ENCODE measurements around the gene CLSTN1.
"Not testable (repeated sequence)": the region's sequence is repeated elsewhere in the genome, so short reads cannot be mapped to it uniquely, and the experiment has no call there.

The CLSTN1 gene

DNA sequence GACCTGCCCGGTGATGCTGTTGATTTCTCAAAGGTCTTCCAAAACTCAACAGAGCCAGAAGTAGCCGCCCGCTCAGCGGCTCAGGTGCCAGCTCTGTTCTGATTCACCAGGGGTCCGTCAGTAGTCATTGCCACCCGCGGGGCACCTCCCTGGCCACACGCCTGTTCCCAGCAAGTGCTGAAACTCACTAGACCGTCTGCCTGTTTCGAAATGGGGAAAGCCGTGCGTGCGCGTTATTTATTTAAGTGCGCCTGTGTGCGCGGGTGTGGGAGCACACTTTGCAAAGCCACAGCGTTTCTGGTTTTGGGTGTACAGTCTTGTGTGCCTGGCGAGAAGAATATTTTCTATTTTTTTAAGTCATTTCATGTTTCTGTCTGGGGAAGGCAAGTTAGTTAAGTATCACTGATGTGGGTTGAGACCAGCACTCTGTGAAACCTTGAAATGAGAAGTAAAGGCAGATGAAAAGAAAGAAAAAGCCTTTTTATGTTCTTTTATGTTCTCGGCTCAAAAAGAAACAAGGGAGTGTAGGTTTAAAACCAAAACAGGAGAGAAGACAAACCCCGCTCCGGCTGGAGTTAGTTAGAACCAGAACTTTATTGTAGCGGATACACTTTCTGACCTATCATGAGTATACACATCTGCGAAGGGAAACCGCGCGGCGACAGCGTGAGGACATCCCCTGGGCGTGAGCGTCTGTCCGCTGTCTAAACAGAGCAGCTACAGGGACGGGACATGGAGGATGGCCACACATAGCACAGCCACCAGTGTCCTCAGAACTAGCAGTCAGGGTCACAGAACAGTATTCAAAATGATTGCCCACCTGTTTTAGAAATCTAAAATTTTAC, 95.1 kb downstream of the CLSTN1 start:
- DNase-seq, result no peak

- no peak for DNase-seq
Measured at GRCh38 chr1:9726905-9727595, 96.7 kb downstream of the CLSTN1 start.

DNA sequence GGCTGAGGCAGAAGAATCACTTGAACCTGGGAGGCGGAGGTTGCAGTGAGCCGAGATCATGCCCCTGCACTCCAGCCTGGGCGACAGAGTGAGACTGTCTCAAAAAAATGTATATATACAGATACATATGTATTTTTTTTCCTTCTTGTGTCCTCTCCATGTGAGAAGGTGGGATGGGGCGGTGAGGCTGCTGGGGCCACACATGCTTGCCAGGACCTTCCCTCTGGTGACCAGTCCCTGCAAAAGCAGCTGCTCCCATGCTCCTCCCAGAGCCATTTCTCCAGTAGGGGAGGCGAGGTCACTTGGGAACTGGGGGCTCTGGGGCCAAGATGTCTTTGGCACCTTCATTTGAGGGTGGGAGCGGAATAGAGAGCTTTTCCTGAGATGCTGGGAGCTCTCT, 97.4 kb downstream of the CLSTN1 start:
- no peak for DNase-seq

- DNase-seq, result peak; percentile 52 to 63
Measured at GRCh38 chr1:9724706-9725476, 98.9 kb downstream of the CLSTN1 start.

GRCh38 chr1:9723926-9724325, 99.8 kb downstream of the CLSTN1 start:
- DNase-seq, result no peak

GRCh38 chr1:9723068-9723805, 100.5 kb downstream of the CLSTN1 start:
- DNase-seq, result no peak

- DNase-seq, result no peak
Measured at GRCh38 chr1:9722378-9722749, 101.4 kb downstream of the CLSTN1 start.

- DNase-seq, result peak; percentile 3 to 7
Measured at GRCh38 chr1:9721606-9722377, 102.0 kb downstream of the CLSTN1 start.

- DNase-seq, result no peak
Measured at GRCh38 chr1:9720785-9721605, 102.8 kb downstream of the CLSTN1 start.

- DNase-seq, result no peak
Measured at GRCh38 chr1:9719978-9720722, 103.6 kb downstream of the CLSTN1 start.

DNA sequence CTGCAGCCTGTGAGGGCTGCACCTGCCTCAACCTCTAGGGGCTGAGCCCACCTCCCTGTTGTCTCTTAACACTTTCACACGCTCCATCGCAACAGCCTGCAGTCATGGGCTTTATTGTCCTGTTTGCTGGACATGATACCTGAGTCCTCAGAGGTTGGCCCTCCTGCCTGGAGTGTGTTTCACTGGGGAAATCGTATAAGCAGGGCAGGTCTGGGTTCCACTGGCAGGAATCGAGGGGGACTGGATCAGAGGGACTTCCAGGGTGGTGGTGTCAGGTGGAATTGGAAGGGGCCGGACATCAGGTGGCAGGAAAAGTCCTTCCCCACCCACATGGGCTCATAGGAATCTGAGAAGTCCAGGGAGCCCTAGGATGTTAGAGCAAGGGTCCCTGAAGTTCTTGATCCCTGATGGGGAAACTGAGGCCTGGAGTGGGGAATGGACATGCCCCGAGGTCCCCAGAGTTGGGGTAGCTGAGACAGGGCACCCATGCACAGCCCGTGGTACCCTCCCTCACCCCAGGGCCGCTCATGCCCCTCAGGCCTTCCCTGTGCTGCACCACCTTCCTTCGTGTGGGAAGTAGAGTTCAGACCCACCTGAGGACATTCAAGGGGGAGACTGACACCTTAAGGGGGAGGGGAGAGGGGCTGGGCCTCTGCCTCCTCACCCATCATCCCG, 105.6 kb downstream of the CLSTN1 start:
- DNase-seq, result no peak

- peak; percentile 79 to 82 for DNase-seq
Measured at GRCh38 chr1:9717193-9718005, 106.4 kb downstream of the CLSTN1 start.

DNA sequence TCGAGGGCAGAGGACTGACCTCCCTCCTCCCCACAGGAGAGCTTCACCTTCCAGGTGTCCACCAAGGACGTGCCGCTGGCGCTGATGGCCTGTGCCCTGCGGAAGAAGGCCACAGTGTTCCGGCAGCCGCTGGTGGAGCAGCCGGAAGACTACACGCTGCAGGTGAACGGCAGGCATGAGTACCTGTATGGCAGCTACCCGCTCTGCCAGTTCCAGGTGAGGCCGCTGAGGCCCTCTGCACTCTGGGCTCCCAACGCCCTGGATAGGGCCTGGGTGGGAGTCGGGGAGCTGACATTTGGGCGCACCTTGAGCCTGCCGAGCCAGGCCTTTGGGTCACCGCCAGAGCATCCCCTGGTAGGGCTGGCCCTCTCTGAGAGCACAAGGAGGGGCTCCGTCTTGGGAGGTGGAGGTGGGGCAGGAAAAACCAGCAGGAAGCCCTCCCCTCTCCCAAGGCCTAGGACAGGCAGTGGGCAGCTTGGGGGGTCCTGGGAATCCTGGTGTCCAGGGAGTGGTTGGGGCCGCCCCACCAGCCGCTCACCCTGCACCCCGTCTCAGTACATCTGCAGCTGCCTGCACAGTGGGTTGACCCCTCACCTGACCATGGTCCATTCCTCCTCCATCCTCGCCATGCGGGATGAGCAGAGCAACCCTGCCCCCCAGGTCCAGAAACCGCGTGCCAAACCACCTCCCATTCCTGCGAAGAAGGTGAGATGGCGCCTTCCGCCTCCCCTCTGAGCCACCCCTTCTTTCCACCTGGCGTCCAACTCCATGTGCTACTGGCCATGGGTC, 107.2 kb downstream of the CLSTN1 start:
- DNase-seq, result no peak

- no peak for DNase-seq
Measured at GRCh38 chr1:9715536-9716226, 108.1 kb downstream of the CLSTN1 start.

GRCh38 chr1:9714257-9714718, 109.5 kb downstream of the CLSTN1 start:
- DNase-seq, result no peak

DNA sequence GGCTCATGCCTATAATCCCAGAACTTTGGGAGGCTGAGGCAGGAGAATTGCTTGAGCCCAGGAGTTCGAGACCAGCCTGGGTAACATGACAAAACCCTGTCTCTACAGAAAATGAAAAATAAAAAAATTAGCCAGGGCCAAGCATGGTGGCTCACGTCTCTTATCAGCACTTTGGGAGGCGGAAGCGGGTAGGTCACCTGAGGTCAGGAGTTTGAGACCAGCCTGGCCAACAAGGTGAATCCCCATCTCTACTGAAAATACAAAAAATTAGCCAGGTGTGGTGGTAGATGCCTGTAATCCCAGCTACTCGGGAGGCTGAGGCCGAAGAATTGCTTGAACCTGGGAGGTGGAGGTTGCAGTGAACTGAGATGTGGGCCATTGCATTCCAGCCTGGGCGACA, 111.0 kb downstream of the CLSTN1 start:
- not testable (repeated sequence) for DNase-seq

DNA sequence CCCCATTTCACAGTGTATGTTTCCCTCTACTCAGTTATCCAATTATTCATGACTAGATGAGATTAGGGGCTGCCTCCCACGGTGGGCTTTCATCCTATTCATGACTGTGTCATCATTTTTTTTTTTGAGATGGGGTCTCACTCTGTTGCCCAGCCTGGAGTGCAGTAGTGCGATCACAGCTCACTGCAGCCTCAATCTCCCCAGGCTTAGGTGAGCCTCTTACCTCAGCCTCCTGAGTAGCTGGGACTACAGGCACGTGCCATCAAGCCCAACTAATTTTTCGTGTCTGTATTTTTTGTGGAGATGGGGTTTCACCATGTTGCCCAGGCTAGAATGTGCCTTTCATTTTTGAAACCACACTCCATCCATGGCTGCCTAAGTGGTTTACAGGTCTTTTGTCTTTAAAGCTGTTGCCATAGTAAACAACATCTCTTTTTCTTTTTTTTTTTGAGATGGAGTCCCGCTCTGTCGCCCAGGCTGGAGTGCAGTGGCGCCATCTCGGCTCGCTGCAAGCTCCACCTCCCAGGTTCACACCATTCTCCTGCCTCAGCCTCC, 112.2 kb downstream of the CLSTN1 start:
- DNase-seq, result no peak

Data from Kasumi-1 (cell line).